NK-92 (cell line): ENCODE data around the gene MEIOB.
"Not testable (repeated sequence)": the region's sequence is repeated elsewhere in the genome, so short reads cannot be mapped to it uniquely, and the experiment has no call there.

ENCODE experiments used
- DNase-seq: peaks from one replicate; lab custom pipeline; 2025; ENCODE audit not compliant: unreplicated experiment; lab: John Stamatoyannopoulos, UW

MEIOB gene

GRCh38 chr16:1815461-1815860 lies 56.5 kb downstream of the MEIOB start:
- no peak for DNase-seq

- no peak for DNase-seq
These were observed 59.2 kb downstream of the MEIOB start for GRCh38 chr16:1812732-1813163.

GRCh38 chr16:1810536-1810935 lies 61.4 kb downstream of the MEIOB start:
- no peak for DNase-seq

- DNase-seq: no peak
These were observed 61.9 kb downstream of the MEIOB start for GRCh38 chr16:1810106-1810505.

- DNase-seq: no peak
These were observed 62.6 kb downstream of the MEIOB start for GRCh38 chr16:1809281-1809801.

- no peak for DNase-seq
These were observed 63.3 kb downstream of the MEIOB start for GRCh38 chr16:1808691-1809090.

GRCh38 chr16:1807626-1808025 lies 64.3 kb downstream of the MEIOB start:
- DNase-seq: no peak

- DNase-seq: no peak
These were observed 71.3 kb downstream of the MEIOB start for GRCh38 chr16:1800701-1801100.

- DNase-seq: not testable (repeated sequence)
These were observed 72.7 kb downstream of the MEIOB start for GRCh38 chr16:1799263-1799662.

- no peak for DNase-seq
These were observed 76.9 kb downstream of the MEIOB start for GRCh38 chr16:1794908-1795666.

GRCh38 chr16:1794221-1794871 lies 77.6 kb downstream of the MEIOB start:
- no peak for DNase-seq

GRCh38 chr16:1793578-1794220 lies 78.3 kb downstream of the MEIOB start, which contains the start of gene IGFALS:
Gene IGFALS, minus strand, starts transcription at chr16:1793705. Its CDS starts 53 bp downstream, at chr16:1793652.
- no peak for DNase-seq

- DNase-seq: no peak
These were observed 79.0 kb downstream of the MEIOB start for GRCh38 chr16:1792836-1793577.

GRCh38 chr16:1791943-1792812 lies 79.8 kb downstream of the MEIOB start:
- no peak for DNase-seq

GRCh38 chr16:1791256-1791942 lies 80.6 kb downstream of the MEIOB start:
- DNase-seq: no peak

GRCh38 chr16:1790611-1791255 lies 81.2 kb downstream of the MEIOB start:
- DNase-seq: no peak

GRCh38 chr16:1790261-1790610 lies 81.7 kb downstream of the MEIOB start:
- DNase-seq: no peak

- no peak for DNase-seq
These were observed 82.3 kb downstream of the MEIOB start for GRCh38 chr16:1789643-1790045.

GRCh38 chr16:1788708-1789100 lies 83.3 kb downstream of the MEIOB start:
- DNase-seq: no peak
